Measurements from ENCODE around the gene SLIT3.

Gene SLIT3

GRCh38 chr5:168796000-168796399 lies 504.9 kb downstream of the SLIT3 start:
- DNase-seq (ENCODE audit: low spot score), result no peak

DNA sequence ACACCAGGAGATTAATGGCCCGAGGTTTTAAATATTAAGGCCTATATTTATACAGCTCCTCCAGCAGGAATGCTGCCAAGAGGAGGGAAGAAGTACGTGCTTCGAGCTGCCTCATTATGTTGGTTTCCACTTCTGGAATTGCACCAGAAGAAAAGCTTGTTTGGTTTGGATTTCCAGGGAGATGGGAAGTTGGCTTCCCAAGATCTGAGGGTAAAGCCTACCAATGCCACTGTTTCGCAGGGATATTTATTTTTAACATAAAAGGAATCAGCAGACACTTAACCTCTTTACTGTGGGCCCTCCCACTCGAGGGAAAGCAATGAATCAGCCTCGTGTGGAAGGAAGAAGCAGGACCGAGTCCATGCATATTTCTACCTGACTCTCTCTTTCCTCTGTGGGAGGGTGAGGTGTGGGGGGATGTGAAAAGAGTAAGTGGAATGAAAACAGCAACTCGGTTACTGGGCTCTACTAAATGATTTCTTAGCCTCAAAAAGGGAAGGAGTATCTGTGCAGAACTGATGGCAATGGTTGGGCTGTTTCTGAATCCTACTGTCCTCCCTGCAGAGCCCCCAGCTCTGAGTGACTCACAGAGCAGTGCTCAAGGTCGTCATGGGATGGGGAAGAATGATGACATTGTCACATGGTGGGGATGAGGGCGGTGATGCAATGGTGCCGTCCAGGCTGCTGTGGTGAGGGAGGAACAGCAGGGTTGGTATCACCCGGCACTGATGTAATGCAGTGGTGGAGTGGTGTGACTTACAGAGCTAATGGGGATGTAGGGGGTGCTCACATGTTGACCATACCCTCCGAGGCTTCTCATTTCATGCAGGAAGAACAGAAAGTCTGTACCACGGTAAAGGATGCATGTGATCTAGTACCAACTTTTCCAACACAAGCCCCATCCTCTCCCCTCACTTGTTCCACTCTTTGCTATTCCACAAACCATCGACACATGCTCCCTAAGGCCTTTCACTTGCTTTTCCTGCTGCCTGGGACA lies 506.8 kb downstream of the SLIT3 start:
- DNase-seq (ENCODE audit: low spot score), result no peak

GRCh38 chr5:168792678-168793077 lies 508.3 kb downstream of the SLIT3 start:
- no peak for DNase-seq (ENCODE audit: low spot score)

DNA sequence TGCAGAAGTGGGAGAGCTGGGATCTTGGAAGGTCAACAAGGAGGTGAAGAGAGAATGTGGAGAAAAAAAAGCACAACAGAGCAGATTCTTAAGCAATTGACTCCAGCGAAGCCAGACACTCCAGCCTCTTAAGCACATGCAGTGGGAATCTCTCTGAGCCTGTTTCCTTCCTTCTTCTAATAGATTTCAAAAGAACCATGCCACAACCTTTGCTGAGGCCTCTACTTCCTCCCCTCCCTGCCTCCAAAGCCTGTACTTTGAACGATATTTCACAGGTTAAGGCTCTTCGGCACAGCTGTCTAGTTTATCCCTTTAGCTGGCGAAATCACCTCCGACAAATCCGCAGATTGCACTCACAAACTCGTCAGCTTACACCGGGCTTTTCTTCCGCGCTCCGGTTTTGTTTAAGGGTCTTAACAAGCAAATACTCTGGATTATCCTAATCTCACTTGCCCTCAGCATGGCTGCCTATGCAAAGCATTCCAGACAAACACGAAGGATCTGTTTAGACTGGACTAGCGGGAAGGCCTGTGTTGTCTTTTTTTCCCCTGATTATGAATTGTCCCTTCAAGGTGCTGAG lies 510.2 kb downstream of the SLIT3 start:
- peak; percentile 61 for DNase-seq (ENCODE audit: low spot score)

DNA sequence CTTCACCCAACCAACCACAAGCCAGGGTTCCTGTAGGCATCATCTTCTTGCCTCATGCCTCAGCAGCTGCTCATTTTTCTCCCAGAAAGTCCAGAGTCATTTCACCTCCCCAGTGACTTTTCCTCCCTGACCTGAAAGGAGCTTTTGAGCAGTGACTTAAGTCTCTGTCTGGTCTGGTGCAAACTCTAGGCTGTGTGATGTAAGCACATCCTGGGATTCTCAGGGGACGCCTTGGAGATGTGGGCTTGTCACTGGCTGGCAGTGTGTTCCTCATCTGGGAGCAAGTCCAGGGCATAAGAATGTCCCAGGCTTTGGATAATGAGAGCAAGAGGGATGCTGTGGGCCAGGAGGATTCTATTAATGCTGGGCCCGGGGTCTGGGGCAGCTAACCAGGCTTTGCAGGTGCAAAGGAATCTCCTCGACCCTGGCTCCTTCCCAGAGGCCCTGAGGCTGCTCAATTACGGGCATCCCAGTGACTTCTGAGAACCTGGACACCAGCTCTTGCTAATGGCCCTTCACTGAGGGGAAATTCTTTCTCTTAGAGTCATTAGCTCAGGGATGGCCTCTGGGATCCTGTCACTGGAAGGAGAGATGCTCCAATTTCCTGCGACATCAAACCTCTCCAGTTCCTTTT lies 510.8 kb downstream of the SLIT3 start:
- no peak for DNase-seq (ENCODE audit: low spot score)

DNA sequence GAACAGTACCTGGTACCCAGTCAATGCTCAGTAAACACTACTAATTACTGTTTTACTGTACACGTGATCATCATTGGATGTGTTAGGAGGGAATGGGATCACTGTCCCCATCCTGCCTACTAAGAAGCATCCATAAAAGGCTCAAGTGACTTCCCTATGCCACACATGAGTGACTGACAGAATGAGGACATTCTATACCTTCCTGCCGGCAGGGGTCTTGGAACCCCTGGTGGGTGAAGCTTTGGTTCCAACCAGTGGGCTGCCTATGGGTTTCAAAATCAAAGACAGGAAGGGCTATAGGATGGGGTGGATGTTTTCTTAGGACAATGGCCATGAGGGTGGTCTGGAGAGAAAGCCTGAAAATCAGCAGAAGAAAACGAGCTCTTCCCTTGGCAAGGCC lies 512.2 kb downstream of the SLIT3 start:
- DNase-seq (ENCODE audit: low spot score), result no peak

- no peak for DNase-seq (ENCODE audit: low spot score)
Measured at GRCh38 chr5:168788107-168788506, 512.8 kb downstream of the SLIT3 start.

GRCh38 chr5:168786147-168786546 lies 514.8 kb downstream of the SLIT3 start:
- no peak for DNase-seq (ENCODE audit: low spot score)

DNA sequence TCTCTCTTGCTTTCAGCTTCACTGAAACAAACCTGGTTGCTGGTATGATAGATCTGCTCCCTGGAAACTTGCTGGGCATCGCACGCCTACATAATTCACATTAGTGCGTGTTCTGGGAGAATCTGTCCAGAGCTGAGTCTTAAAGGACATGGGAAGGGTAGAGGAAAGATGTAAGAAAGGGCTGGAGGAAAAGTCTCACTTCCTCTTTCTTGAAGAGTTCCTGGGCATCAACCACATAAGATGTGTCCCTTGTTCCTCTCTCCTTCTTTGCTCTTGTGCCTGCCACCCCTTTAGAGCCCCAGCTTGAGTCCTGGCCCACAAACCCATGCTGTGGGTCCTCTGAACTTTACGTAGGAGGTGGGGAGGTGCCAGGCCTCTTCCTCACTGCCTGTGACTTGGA lies 516.5 kb downstream of the SLIT3 start:
- DNase-seq (ENCODE audit: low spot score), result no peak

GRCh38 chr5:168781941-168782571 lies 518.9 kb downstream of the SLIT3 start:
- no peak for DNase-seq (ENCODE audit: low spot score)

GRCh38 chr5:168780888-168781287 lies 520.1 kb downstream of the SLIT3 start:
- DNase-seq (ENCODE audit: low spot score), result no peak

- DNase-seq (ENCODE audit: low spot score), result no peak
Measured at GRCh38 chr5:168779333-168779732, 521.6 kb downstream of the SLIT3 start.

GRCh38 chr5:168778536-168778935 lies 522.4 kb downstream of the SLIT3 start:
- no peak for DNase-seq (ENCODE audit: low spot score)

GRCh38 chr5:168777651-168778050 lies 523.3 kb downstream of the SLIT3 start:
- DNase-seq (ENCODE audit: low spot score), result no peak

DNA sequence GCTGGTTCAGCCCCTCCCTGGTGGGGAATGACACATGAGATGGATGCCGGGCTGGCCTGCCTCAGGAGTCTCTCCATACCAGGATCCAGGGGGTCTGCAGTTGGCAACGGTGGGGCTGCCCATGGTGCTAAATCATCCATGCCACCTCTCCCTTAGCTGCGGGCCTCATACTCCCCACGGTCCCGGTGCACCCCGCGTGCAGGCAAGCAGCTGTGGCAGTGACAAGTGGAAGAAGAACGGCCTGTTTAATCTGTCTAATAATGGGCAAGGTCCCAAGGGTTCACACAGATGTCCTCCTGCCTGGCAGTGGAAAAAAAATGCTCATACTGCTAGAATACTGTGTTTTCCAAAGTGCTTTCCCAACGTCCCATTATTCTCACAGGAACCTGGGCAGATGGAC lies 524.9 kb downstream of the SLIT3 start:
- DNase-seq (ENCODE audit: low spot score), result no peak

- no peak for DNase-seq (ENCODE audit: low spot score)
Measured at GRCh38 chr5:168773226-168773625, 527.7 kb downstream of the SLIT3 start.

- no peak for DNase-seq (ENCODE audit: low spot score)
Measured at GRCh38 chr5:168772316-168772961, 528.5 kb downstream of the SLIT3 start.

- no peak for DNase-seq (ENCODE audit: low spot score)
Measured at GRCh38 chr5:168771678-168772077, 529.3 kb downstream of the SLIT3 start.

GRCh38 chr5:168770996-168771395 lies 529.9 kb downstream of the SLIT3 start:
- DNase-seq (ENCODE audit: low spot score), result no peak

GRCh38 chr5:168770036-168770498 lies 530.9 kb downstream of the SLIT3 start:
- DNase-seq (ENCODE audit: low spot score), result no peak

- no peak for DNase-seq (ENCODE audit: low spot score)
Measured at GRCh38 chr5:168768172-168768571, 532.8 kb downstream of the SLIT3 start.

- DNase-seq (ENCODE audit: low spot score), result no peak
Measured at GRCh38 chr5:168766426-168766700, 534.6 kb downstream of the SLIT3 start.

Measured in D341Med (cell line).